Adrenal gland (tissue), 5 donors: ENCODE data around the gene ADM2.

Source experiments
- POLR2A ChIP-seq, 2 donors: fragments of 450-650 bp; IDR thresholded peaks; one replicate each; pipeline ENCODE4 v1.6.1; 2017; ENCODE audit warnings: antibody characterized with exemption in 2 of 2, mild to moderate bottlenecking in 2 of 2, moderate library complexity in 1 of 2
- TF ChIP-seq, protein P1 (sequence below), 6 experiments: fragments of 450-650 bp in 4 of 6; fragments of 200-600 bp in 2 of 6; sonication (generic) in 1 of 6; IDR thresholded peaks; 1 replicate in 5 of 6; 2 replicates in 1 of 6; pipeline versions ENCODE4 v1.5.1 to v1.8.0; 2016 to 2021; ENCODE audit warnings: antibody characterized with exemption in 6 of 6, mild to moderate bottlenecking in 2 of 6, moderate library complexity in 1 of 6
- donor health status: DM: no; HTN: no; CAD: no.

DNA sequence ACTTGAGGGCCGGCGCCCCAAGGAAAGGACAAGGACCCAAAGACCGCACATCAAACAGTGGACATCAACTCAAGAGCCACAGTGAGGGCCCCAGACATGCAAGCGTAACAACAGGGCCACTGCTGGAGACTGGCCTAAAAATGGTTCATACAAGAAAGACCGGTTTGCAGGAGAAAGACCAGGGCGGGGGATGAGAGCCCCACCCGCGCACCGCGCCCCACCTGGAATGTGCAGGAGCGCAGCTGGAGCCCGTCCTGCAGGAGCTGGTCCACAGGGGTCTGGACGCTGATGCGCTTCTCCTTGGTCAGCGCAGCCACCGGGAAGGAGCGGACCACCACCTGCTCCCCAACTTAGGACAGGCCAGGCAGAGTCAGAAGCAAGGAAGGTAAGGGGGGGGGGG is 20.4 kb upstream of the ADM2 start:
- TF ChIP-seq, protein P1, sequence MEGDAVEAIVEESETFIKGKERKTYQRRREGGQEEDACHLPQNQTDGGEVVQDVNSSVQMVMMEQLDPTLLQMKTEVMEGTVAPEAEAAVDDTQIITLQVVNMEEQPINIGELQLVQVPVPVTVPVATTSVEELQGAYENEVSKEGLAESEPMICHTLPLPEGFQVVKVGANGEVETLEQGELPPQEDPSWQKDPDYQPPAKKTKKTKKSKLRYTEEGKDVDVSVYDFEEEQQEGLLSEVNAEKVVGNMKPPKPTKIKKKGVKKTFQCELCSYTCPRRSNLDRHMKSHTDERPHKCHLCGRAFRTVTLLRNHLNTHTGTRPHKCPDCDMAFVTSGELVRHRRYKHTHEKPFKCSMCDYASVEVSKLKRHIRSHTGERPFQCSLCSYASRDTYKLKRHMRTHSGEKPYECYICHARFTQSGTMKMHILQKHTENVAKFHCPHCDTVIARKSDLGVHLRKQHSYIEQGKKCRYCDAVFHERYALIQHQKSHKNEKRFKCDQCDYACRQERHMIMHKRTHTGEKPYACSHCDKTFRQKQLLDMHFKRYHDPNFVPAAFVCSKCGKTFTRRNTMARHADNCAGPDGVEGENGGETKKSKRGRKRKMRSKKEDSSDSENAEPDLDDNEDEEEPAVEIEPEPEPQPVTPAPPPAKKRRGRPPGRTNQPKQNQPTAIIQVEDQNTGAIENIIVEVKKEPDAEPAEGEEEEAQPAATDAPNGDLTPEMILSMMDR (IDR thresholded peaks at IDR 0.05): no peak
- TF ChIP-seq POLR2A (IDR thresholded peaks at IDR 0.05): no peak
